Stimulated activated CD8-positive, alpha-beta memory T cell treated with anti-CD3 and anti-CD28 coated beads, Interleukin-15, amount 100 ng/mL, for 24 hours (primary cell): ENCODE results near the gene CENATAC.
"Not testable (repeated sequence)": the region's sequence is repeated elsewhere in the genome, so short reads cannot be mapped to it uniquely, and the experiment has no call there.

Experiments used
- DNase-seq: peaks from one replicate; pipeline ENCODE4 v3.0.0-alpha.2; 2020; ENCODE audit warnings: low read depth

The CENATAC gene

DNA sequence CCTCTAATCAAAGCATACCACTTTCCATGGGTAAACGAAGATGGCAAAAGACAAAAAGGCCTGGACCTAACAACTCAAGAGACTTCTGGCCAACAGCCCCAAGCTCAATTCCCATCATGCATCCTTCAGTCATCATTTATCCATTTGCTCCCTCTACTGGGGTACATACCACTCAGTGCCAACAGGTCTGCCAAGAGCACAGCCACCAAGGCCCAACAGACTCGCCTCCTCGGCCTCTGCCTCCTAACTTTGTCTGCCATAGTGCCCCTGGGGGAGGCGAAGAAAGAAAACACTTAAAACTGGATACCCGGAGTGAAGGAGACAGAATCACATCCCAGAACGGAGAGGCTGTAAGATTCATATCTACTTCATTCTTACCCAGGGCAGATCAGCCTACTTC is 58.0 kb downstream of the CENATAC start:
- no peak for DNase-seq

- DNase-seq: peak; percentile 23
Observed at GRCh38 chr11:119056421-119056999, 58.6 kb downstream of the CENATAC start.

DNA sequence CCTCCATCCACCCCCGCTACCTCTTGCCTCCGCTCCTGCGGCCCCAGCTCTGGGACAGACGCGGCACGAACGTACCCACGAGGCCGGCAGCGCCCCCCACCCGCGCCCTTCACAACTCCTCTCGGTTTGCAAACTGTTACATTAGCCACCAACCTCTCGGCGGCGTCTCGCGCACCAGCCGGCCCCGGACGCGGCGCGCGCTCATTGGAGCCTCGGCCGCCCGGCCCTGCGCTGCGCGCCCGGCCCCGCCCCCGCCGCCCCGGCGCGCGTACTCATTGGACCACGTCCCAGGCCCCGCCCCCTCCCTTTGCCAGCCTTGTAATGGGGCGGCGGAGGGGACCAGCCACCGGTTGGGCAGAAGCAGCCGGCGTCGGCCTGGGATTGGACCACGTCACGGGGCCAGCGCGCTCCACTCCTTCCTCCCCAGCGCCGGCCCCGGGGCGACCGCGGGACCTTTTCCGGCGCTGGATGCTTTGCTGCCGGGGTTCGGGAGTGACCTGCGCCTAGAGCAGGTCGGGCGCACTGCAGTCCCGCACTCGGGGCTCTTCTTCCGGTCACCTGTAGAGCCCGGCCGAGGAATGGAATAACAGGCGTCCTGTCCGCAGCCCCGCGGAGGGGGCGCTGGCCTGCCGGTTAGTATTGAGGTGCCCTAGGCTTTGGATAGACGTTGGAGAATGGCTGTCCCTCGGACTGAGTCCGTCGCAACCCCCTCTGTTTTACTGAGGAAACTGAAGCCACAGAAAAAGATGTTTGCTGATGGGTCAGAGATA is 59.2 kb downstream of the CENATAC start, which contains the start of gene HYOU1:
HYOU1 (minus strand) TSS at position 206 of the 770 bp plus-strand sequence. CDS start 1,045 bp downstream, outside the sequence.
- peak; percentile 98 for DNase-seq

GRCh38 chr11:119059128-119059527 is 61.2 kb downstream of the CENATAC start:
- not testable (repeated sequence) for DNase-seq

DNA sequence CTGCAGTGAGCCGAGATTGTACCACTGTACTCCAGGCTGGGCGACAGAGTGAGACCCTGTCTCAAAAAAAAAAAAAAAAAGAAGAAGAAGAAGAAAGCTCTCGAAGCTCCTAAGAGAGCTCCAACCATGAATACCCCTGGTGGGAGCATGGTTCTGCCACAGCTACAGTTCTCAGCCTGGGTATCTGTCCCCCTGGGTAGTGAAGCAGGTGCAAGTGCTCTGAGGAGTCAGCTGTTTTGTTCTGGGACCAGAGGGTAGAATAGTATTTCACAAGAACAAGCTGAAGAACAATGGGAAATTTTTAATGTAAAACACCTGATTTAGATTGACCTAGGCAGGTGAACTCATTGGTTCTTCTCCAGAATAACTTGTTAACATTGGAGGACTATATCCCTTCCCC is 63.3 kb downstream of the CENATAC start:
- DNase-seq: no peak

- no peak for DNase-seq
Observed at GRCh38 chr11:119062779-119063178, 64.8 kb downstream of the CENATAC start.

DNA sequence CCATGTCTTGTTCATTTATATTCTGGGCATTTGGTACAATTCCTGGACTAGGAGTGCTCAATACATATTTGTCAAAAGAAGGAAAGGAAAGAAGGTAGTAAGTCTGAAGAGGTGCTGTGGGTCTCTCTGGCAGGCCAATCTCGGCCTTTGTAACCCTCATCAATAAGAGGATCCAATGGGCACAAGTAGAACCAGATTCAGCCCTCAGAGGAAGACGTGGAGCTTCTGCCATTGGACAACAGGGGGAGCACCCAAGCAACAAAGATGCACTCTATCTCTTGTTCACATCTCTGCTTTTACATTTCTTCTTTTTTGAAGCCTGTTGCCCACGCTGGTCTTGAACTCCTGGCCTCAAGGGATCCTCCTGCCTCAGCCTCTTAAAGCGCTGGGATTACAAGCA is 67.4 kb downstream of the CENATAC start:
- no peak for DNase-seq
